Pons (tissue), 1 donor: ENCODE measurements around the gene FOS.

Experiments used
- DNase-seq: peaks from one replicate; pipeline ENCODE4 v3.0.0-alpha.2; 2016; ENCODE audit warnings: low spot score

Gene FOS

DNA sequence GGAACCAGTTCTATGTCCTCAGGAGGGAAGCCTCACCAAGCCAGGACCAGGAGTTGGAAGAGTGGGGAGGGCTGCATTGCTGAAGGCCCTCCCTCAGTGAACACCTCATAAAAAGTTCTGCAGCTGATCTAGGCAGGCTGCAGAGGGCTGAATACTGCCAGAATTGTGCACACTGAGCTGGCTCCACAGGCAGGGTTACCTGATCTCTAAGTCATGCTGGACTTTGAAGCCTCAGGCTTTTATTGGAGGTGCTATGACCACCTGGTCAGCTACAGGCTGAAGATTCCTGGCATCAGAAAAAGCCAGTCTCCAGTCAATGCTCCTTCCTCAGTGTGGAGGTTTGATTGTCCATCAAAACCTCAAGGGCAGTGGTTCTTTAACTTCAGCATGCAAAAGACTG, 39.7 kb downstream of the FOS start:
- no peak for DNase-seq

GRCh38 chr14:75319021-75319420, 40.4 kb downstream of the FOS start:
- no peak for DNase-seq

DNA sequence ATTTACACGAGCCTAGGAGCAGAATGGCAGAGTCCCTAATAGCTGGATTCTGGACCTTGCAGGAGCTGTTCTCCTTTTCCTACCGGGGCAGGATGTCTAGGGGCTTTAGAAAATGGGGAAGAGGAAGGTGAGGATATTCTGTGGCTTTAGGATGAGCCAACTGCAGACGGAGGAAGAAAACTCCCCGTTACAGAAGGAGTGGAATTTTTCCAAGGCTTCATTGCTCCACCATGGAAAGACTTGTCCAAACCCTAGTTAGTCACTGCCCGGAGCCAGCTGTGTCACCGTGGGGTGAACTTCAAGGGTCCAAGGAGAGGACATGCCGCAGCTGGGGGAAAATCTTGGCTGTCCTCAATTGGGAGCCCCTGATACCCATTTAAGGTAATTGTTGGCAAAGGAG, 41.6 kb downstream of the FOS start:
- no peak for DNase-seq

DNA sequence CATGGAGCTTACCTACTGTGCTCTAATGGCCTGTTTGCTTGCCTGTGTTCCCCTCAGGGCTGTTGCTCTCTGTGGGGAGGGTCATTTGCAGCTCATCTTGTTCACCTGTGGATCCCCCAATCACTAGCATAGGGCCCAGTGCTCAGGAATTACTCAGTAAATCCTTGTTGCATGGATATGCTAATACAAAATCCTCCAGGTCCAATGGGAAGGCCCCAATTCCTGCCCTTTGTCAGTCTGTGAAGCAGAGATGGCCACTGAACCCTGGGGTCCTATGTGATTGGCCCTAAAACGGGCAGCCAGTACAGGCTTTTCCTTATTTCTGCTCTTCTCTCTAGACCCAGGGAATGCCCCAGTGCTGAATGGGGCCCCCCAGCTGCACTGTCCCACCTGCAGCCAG, 44.1 kb downstream of the FOS start:
- no peak for DNase-seq

DNA sequence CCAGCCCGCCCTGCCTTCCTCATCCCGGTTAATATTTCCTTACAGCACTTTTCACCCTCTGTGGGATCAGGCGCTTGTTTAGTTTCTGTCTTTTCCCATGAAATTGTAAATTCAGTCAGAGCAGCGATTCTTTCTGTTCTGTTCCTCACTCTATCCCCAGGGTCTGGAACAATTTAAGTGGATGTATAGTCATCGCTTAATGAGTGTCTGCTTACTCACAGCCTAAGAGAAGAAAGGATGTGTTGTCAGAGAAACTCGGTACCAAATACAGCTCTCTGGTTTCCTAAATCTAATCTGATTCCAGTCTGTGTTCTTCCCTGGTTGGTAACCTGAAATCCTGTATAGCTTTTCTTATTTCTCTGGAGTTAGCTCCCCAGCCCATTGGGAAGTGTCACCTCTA, 44.9 kb downstream of the FOS start:
- DNase-seq, result no peak

DNA sequence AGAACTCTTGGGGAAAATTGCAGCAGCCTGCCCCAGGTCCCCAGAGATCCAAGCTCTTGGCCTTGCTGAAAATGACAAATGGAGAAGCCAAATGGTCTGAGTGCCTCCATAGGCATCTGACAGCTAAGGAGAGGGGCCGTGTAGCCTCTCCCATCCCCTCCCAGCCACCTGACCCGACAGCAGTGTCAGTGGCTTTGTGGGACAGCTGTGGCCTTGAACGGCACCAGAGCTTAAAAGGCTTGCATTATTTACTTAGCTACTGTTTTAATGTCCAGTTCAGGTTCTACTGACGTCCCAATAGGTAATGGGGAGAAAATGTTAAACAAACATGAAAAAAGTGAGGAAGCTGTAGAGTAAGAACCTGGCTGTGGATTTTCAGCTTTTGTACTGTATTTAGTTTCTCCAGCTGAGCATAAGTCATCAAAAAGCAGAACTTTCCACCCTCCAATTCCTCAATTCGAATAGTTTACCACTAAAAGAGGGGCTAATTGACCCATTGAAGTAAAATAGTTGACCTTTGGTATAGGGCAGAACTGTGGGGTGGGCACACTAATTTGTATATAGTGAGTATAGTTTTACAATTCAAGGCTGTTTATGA, 50.0 kb downstream of the FOS start:
- no peak for DNase-seq

GRCh38 chr14:75329369-75329768, 50.7 kb downstream of the FOS start:
- no peak for DNase-seq

DNA sequence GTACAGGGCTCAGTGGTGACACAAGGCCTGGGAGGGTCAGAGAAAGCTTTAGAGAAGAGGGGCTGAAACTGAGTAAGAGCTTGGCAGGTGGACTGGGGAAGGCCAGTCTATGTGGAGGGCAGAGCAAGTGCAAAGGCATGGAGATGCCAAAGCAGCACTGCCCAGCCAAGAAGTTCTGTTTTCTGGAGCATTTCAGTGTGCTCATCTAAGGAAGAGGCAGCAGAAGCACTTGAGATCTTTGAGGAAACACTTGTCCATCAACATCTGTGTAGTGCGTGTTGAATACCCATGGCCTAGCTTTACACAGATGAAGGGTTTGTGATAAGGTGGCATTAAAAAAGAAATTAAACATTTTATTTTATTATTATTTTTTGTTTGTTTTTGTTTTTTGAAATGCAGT, 52.8 kb downstream of the FOS start:
- no peak for DNase-seq
